Right hindlimb (tissue), 1 donor: ENCODE data around the gene MUC21.
A peak's percentile ranks its signal among the peaks of the same experiment; 100 is the strongest.
"Not testable (repeated sequence)": the region's sequence is repeated elsewhere in the genome, so short reads cannot be mapped to it uniquely, and the experiment has no call there.

Source experiments
- DNase-seq: peaks from one replicate; pipeline ENCODE4 v3.0.0-alpha.2; 2018

The MUC21 gene

GRCh38 chr6:30970946-30971345, 12.6 kb upstream of the MUC21 start:
- no peak for DNase-seq

- no peak for DNase-seq
Observed at GRCh38 chr6:30972816-30973215, 10.7 kb upstream of the MUC21 start.

- no peak for DNase-seq
Observed at GRCh38 chr6:30974490-30975252, 8.8 kb upstream of the MUC21 start.

GRCh38 chr6:30979141-30979540, 4.4 kb upstream of the MUC21 start:
- no peak for DNase-seq

GRCh38 chr6:30979690-30980089, 3.8 kb upstream of the MUC21 start:
- DNase-seq, result no peak

GRCh38 chr6:30981942-30982772, 1.4 kb upstream of the MUC21 start:
- peak; percentile 61 for DNase-seq

- DNase-seq, result no peak
Observed at GRCh38 chr6:30985490-30985889, 2.0 kb downstream of the MUC21 start.

GRCh38 chr6:30987304-30987703, 3.8 kb downstream of the MUC21 start:
- no peak for DNase-seq

GRCh38 chr6:30988209-30988825, 4.8 kb downstream of the MUC21 start:
- no peak for DNase-seq

GRCh38 chr6:30990422-30991086, 7.0 kb downstream of the MUC21 start:
- peak; percentile 26 for DNase-seq

GRCh38 chr6:30991891-30992290, 8.4 kb downstream of the MUC21 start:
- DNase-seq, result no peak

- DNase-seq, result no peak
Observed at GRCh38 chr6:30997301-30997700, 13.8 kb downstream of the MUC21 start.

- DNase-seq, result no peak
Observed at GRCh38 chr6:30998785-30999184, 15.3 kb downstream of the MUC21 start.

GRCh38 chr6:31000067-31000860, 16.7 kb downstream of the MUC21 start:
- not testable (repeated sequence) for DNase-seq

GRCh38 chr6:31001281-31001888, 17.9 kb downstream of the MUC21 start:
- no peak for DNase-seq

GRCh38 chr6:31002471-31002870, 19.0 kb downstream of the MUC21 start:
- DNase-seq, result no peak

- no peak for DNase-seq
Observed at GRCh38 chr6:31004794-31005193, 21.3 kb downstream of the MUC21 start.

- no peak for DNase-seq
Observed at GRCh38 chr6:31005249-31006020, 21.9 kb downstream of the MUC21 start.

- peak; percentile 21 for DNase-seq
Observed at GRCh38 chr6:31007694-31008093, 24.2 kb downstream of the MUC21 start.

- no peak for DNase-seq
Observed at GRCh38 chr6:31008165-31008564, 24.6 kb downstream of the MUC21 start.

GRCh38 chr6:31009731-31010130, 26.2 kb downstream of the MUC21 start:
- DNase-seq, result no peak
